ENCODE data around the gene DMD. TPM values are rescaled to one million over a fixed set of nuclear protein-coding genes. Genes with fewer than 3 reads are reported as not detected.

The DMD gene
- total RNA-seq, 4 donors from 2014 or later = 2.2 to 26.7 (median 7.8) TPM

DNA sequence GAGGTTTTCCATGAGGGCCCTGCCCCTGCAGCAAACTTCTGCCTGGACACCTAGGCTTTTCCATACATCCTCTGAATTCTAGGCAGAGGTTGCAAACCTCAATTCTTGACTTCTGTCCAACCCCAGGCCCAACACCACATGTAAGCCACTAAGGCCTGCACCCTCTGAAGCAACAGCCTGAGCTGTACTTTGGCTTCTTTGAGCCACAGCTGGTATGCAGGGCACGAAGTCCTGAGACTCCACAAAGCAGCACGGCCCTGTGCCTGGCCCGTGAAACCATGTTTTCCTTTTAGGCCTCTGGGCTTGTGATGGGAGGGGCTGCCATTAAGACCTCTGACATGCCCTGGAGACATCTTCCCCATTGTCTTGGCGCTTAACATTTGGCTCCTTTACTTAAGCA is 1411.1 kb downstream of the DMD start:
- H3K9me3 ChIP-seq = no peaks in the 10 kb centered on the region
- H3K27me3 ChIP-seq = no peaks in the 10 kb centered on the region
- no peaks in the 10 kb centered on the region for H3K36me3 ChIP-seq
- H3K4me1 ChIP-seq = no peaks in the 10 kb centered on the region
- DNase-seq = no peak
- TF ChIP-seq, protein P1, sequence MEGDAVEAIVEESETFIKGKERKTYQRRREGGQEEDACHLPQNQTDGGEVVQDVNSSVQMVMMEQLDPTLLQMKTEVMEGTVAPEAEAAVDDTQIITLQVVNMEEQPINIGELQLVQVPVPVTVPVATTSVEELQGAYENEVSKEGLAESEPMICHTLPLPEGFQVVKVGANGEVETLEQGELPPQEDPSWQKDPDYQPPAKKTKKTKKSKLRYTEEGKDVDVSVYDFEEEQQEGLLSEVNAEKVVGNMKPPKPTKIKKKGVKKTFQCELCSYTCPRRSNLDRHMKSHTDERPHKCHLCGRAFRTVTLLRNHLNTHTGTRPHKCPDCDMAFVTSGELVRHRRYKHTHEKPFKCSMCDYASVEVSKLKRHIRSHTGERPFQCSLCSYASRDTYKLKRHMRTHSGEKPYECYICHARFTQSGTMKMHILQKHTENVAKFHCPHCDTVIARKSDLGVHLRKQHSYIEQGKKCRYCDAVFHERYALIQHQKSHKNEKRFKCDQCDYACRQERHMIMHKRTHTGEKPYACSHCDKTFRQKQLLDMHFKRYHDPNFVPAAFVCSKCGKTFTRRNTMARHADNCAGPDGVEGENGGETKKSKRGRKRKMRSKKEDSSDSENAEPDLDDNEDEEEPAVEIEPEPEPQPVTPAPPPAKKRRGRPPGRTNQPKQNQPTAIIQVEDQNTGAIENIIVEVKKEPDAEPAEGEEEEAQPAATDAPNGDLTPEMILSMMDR (IDR thresholded peaks at IDR 0.05) = no peak
- no peak for TF ChIP-seq POLR2A (IDR thresholded peaks at IDR 0.05)
- no peak overlapping the region for H3K27ac ChIP-seq
- H3K4me3 ChIP-seq = no peak overlapping the region
- intact Hi-C loops (cut with DNase I) = no loop called here
- 36 to 39% methylated on average over 4 of the region's 4 CpGs for WGBS, 2 donors

DNA sequence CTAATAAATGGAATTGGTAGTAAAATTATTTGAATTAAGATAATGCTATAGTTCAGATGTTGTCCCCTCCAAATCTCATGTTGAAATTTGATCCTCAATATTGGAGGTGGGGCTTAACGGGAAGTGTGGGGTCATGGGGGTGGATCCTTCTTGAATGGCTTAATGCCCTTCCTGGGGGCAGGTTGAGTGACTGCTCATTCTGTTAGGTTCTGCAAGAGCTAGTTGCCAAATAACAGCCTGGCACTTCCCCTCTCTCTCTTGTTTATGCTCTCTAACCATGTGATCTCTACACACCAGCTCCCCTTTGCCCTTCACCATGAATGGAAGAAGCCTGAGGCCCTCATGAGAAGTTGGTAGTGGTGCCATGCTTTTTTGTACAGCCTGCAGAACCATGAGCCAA is 1414.7 kb downstream of the DMD start:
- intact Hi-C loops (cut with DNase I) = no loop called here
- WGBS, 2 donors = 67 to 88% methylated on average over 1 of the region's 1 CpG
- no peaks in the 10 kb centered on the region for H3K4me1 ChIP-seq
- DNase-seq = no peak
- H3K4me3 ChIP-seq = no peak overlapping the region
- no peaks in the 10 kb centered on the region for H3K9me3 ChIP-seq
- no peaks in the 10 kb centered on the region for H3K27me3 ChIP-seq
- no peak overlapping the region for H3K27ac ChIP-seq
- TF ChIP-seq POLR2A (IDR thresholded peaks at IDR 0.05) = no peak
- TF ChIP-seq, protein P1 (IDR thresholded peaks at IDR 0.05) = no peak
- H3K36me3 ChIP-seq = no peaks in the 10 kb centered on the region

DNA sequence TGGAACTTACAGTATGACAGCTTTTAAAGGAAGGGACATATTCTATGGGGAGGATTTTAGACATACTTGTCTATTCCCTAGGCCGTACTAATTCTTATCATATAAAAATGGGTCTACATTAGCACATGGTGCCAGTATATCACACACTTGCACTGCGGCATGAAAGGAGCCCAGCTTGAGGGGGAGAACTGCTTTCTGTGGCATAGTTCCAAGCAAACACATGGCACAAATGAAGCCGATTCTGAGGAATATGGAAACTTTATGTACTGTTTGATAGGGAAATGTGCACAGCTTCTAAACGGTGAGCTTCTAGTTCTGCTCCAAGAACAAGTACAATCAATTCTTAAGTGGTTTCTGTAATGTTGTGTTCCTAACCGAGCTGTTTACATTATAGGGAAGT is 1463.9 kb downstream of the DMD start:
- no peak for TF ChIP-seq POLR2A (IDR thresholded peaks at IDR 0.05)
- TF ChIP-seq, protein P1 (IDR thresholded peaks at IDR 0.05) = no peak
- Histone ChIP-seq H3K4me1 (no peaks in the 10 kb centered on the region), H3K27me3 (no peaks in the 10 kb centered on the region), H3K9me3 (no peaks in the 10 kb centered on the region), H3K27ac (no peak overlapping the region), H3K4me3 (no peak overlapping the region), H3K36me3 (no peaks in the 10 kb centered on the region)
- DNase-seq = no peak
- WGBS, 2 donors = 45 to 46% methylated on average over 4 to 5 of the region's 5 CpGs
- intact Hi-C loops (cut with DNase I) = no loop called here

DNA sequence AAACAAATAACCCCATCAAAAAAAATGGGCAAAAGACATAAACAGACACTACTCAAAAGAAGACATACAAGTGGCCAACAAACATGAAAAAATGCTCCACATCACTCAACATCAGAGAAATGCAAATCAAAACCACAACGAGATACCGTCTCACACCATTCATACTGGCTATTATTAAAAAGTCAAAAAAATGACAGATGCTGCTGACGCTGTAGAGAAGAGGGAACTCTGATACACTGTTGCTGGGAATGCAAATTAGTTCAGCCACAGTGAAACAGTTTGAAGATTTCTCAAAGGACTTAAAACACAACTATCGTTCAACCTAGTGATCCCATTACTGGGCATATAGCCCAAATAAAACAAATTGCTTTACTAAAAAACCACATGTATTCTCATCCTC is 1468.3 kb downstream of the DMD start:
- no peaks in the 10 kb centered on the region for H3K27me3 ChIP-seq
- TF ChIP-seq, protein P1 (IDR thresholded peaks at IDR 0.05) = no peak
- TF ChIP-seq POLR2A (IDR thresholded peaks at IDR 0.05) = no peak
- WGBS, 2 donors = 73 to 83% methylated on average over 4 of the region's 4 CpGs
- no peaks in the 10 kb centered on the region for H3K4me1 ChIP-seq
- DNase-seq = no peak
- H3K27ac ChIP-seq = no peak overlapping the region
- no peaks in the 10 kb centered on the region for H3K9me3 ChIP-seq
- no peak overlapping the region for H3K4me3 ChIP-seq
- H3K36me3 ChIP-seq = no peaks in the 10 kb centered on the region
- intact Hi-C loops (cut with DNase I) = no loop called here

DNA sequence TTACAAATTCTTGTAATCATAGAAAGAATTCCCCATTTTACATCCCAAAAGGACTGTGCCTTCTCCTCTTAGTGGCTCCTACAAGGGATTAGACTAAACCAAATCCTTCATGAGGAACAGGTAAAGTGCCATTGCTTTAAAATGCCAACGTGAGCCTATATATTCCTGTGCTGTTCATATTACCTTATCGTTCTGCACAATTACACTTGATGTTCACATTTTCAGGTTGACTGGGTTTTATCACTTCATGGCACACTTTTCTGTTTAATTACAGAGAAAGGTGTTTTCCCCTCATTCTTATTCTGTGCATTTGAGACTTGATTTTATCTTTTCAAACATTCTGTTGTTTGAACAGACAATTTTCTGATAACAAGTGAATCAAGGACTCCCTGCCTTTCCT is 1493.9 kb downstream of the DMD start:
- TF ChIP-seq POLR2A (IDR thresholded peaks at IDR 0.05) = no peak
- TF ChIP-seq, protein P1 (IDR thresholded peaks at IDR 0.05) = no peak
- Histone ChIP-seq H3K27ac (no peak overlapping the region), H3K27me3 (no peaks in the 10 kb centered on the region), H3K4me1 (no peaks in the 10 kb centered on the region), H3K4me3 (no peak overlapping the region), H3K36me3 (no peaks in the 10 kb centered on the region), H3K9me3 (no peaks in the 10 kb centered on the region)
- DNase-seq = no peak
- 41 to 70% methylated on average over 2 of the region's 2 CpGs for WGBS, 2 donors
- intact Hi-C loops (cut with DNase I) = no loop called here
